IPS-11a (cell line): ENCODE results near the gene SLC4A1AP.

ENCODE experiments used
- H3K4me3 ChIP-seq: one replicate; pipeline ENCODE4 v1.5.1; 2013; ENCODE audit warnings: low read depth, low read length, control low read depth

The SLC4A1AP gene

DNA sequence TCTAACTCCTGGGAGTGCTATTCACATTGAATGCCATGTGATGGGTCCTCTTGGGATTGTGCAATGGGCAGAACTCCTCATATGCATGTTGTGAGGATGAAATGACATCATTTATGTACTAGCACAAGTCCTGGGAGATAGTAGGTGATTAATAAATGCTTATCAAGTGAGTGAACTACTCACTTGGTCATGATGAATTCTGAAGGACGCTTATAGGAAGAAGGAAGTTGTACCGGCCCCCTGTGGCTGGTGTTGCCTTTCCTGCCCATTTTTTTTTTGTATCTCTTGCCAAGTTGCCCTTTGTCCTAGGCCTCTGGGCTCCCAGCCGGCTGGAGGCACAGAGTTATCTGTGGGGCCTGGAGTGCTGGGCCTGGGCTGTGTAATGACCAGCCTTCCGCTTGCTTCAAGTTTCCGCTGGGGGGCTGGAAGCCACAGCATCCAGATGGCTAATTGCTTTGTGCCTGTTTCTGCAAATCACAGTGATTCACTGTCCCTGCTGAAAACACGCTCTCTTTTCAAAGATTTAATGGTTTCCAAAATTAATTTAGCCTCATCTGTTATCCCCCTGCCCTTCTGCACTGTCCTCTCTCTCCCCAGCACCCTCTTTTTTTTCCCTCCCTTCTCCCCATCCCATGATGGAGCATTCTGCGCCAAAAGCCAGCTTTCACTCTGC is 74.1 kb downstream of the SLC4A1AP start:
- H3K4me3 ChIP-seq = no peak overlapping the region

DNA sequence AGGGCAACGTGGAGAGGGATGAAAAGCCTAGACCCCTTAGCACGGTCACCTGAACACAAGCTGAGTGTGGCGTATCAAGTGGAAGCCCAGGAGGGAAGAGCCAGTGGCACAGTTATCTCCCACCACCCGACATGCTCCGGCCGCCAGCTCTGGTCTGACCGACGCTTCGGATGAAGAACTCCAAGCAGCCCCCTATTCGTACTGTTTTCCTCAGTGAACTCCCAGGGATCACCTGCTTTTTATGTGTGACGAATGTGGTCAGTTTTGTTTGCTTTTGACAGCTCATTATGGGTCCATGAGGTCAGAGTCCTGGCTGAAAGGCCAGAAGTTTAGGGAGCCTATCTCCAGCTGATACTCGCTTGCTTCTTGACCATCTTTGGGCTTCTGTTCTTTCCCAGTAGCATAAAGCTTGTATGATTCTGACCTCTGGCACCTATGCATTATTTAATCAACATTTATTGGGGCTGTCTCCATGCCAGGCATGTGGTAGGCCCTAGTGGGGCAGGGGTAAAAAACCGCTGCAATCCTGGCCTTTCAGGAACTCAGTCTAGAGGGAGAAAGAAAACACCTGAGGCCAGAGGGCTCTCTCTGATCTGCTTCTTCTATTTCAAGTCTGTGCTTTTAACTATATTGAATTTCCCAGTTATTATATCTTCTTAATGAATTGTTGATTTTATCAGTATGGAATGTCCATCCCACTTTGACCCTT is 74.8 kb downstream of the SLC4A1AP start:
- no peak overlapping the region for H3K4me3 ChIP-seq

DNA sequence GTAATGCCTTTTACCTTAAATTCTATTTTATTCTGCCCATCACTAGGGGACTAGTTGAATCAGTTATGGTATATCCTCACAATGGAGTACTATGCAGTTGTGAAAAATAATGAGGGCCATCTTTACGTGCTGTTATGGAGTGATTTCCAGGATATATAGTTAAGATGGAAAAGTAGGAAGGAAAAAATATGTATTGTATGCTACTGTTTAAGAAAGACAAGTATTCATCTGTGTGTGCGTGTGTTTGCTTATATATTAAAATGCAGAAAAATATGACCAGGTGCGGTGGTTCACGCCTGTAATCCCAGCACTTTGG is 75.3 kb downstream of the SLC4A1AP start:
- no peak overlapping the region for H3K4me3 ChIP-seq

DNA sequence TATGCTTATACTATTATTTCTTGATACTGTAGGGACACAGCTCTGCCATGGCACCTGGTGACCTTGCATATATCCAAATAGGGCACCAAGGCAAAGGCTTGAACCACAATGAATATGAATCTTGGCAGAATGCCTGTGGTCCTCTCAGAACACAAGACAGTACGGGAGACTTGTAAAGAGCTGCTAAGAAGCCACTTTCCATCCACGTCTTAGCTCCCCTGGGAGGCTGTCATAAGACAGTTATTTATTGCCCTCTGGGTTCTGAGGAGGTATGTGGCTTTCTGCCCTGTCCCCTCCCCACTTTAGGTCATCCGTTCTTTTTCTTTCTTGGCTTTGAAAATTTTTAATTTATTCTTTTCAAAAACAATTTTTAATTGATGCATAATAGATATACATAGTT is 78.0 kb downstream of the SLC4A1AP start:
- no peak overlapping the region for H3K4me3 ChIP-seq

DNA sequence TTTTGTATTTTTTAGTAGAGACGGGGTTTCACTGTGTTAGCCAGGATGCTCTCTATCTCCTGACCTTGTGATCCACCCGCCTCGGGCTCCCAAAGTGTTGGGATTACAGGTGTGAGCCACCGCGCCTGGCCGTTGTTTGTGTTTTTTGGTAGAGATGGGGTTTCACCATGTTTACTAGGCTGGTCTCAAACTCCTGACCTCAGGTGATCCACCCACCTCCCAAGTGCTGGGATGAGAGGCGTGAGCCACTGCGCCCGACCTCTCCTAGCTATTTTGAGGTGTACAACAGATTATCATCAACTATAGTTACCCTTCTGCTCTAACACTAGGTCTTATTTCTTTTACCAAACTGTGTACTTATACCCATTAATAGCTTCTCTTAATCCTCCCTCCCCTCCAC is 78.9 kb downstream of the SLC4A1AP start:
- no peak overlapping the region for H3K4me3 ChIP-seq
